HCT116 (cell line): Measurements from ENCODE around the gene FTO. TPM values are rescaled to one million over a fixed set of nuclear protein-coding genes. Genes with fewer than 3 reads are reported as not detected.

ENCODE experiments used
- ATAC-seq: fragments of 200-7000 bp; cut with Tn5 transposase; 2 replicates; pipeline ENCODE4 v1.9.1; 2020; ENCODE audit warnings: mild to moderate bottlenecking, moderate library complexity
- BruUV-seq: library from RNA; stranded (reverse); fragments of 400-500 nt; replicated peaks from 2 replicates; lab custom pipeline; 2021; lab: Mats Ljungman, UMichigan
- CTCF ChIA-PET: fragments of 300-600 bp; sonication (Branson Sonifier 250); formaldehyde crosslinking; loops from one replicate; lab custom pipeline; 2021; ENCODE audit warnings: antibody characterized with exemption; lab: Charles Lee
- POLR2A ChIA-PET: fragments of 300-600, 350-600 bp; sonication (Branson Sonifier 250); formaldehyde crosslinking; loops from one replicate; lab custom pipeline; 2021; ENCODE audit warnings: antibody characterized with exemption; lab: Charles Lee
- RAD21 ChIA-PET, 2 experiments: fragments of 300-600 bp; sonication (Branson Sonifier 250); formaldehyde crosslinking; loops; one replicate each; lab custom pipeline; 2023; ENCODE audit warnings: low total read pairs in 2 of 2; ENCODE audit not compliant: uncharacterized antibody in 2 of 2, unreplicated experiment in 2 of 2, low non-redundant PET in 1 of 2; lab: Charles Lee
- DNase-seq: peaks from one replicate; pipeline ENCODE4 v3.0.0-alpha.2; 2010; ENCODE audit warnings: low read depth, low spot score
- H2AFZ ChIP-seq: fragments of 200-600 bp; shearing (Covaris generic), sonication (generic); 2 replicates; pipeline ENCODE4 v1.6.1; 2017; ENCODE audit warnings: low read depth, mixed run types, mixed read lengths, antibody characterized with exemption, low read length; ENCODE audit not compliant: poor library complexity, severe bottlenecking
- H3K27ac ChIP-seq: 2 replicates; pipeline ENCODE4 v1.5.1; 2012; ENCODE audit warnings: low read depth, low read length
- H3K27me3 ChIP-seq: fragments of 200-600 bp; sonication (generic); 2 replicates; pipeline ENCODE4 v1.6.1; 2016; ENCODE audit warnings: mixed run types, low read length, mixed read lengths; ENCODE audit not compliant: insufficient read depth
- H3K36me3 ChIP-seq, 2 experiments: fragments of 200-500 bp in 1 of 2; fragments of 200-600 bp in 1 of 2; sonication (Bioruptor generic) in 1 of 2; sonication (generic) in 1 of 2; 2 replicates each; pipeline versions ENCODE4 v1.5.1 to v1.6.1; 2014 to 2016; ENCODE audit warnings: low read length in 2 of 2, inconsistent platforms in 1 of 2, mixed read lengths in 1 of 2, mixed run types in 1 of 2; ENCODE audit not compliant: insufficient read depth in 2 of 2, control insufficient read depth in 1 of 2
- H3K4me1 ChIP-seq, 2 experiments: fragments of 200-600 bp in 1 of 2; sonication (generic) in 1 of 2; 2 replicates each; pipeline versions ENCODE4 v1.5.1 to v1.6.1; 2012 to 2017; ENCODE audit warnings: low read length in 2 of 2, inconsistent platforms in 1 of 2, mild to moderate bottlenecking in 1 of 2, mixed read lengths in 1 of 2, mixed run types in 1 of 2, moderate library complexity in 1 of 2; ENCODE audit not compliant: insufficient read depth in 2 of 2, control insufficient read depth in 1 of 2
- H3K4me2 ChIP-seq: fragments of 200-600 bp; sonication (generic); 2 replicates; pipeline ENCODE4 v1.6.1; 2017; ENCODE audit warnings: mixed run types, low read length, mixed read lengths
- H3K4me3 ChIP-seq, 2 experiments: fragments of 200-600 bp in 1 of 2; sonication (generic) in 1 of 2; replicated peaks in 1 of 2; 2 replicates each; pipeline ENCODE4 v1.5.1; 2011 to 2016; ENCODE audit warnings: low read length in 2 of 2, control low read depth in 1 of 2, low read depth in 1 of 2, mild to moderate bottlenecking in 1 of 2, mixed read lengths in 1 of 2, mixed run types in 1 of 2
- H3K79me2 ChIP-seq: fragments of 200-600 bp; sonication (generic); 2 replicates; pipeline ENCODE4 v1.6.1; 2017; ENCODE audit warnings: mild to moderate bottlenecking, mixed run types, low read length, moderate library complexity, mixed read lengths; ENCODE audit not compliant: insufficient read depth
- H3K9ac ChIP-seq: fragments of 200-600 bp; sonication (generic); 2 replicates; pipeline ENCODE4 v1.6.1; 2016; ENCODE audit warnings: low read length, mixed read lengths
- H3K9me2 ChIP-seq: fragments of 200-600 bp; sonication (generic), shearing (Covaris generic); 2 replicates; pipeline ENCODE4 v1.6.1; 2017; ENCODE audit warnings: mixed run types, mild to moderate bottlenecking, moderate library complexity; ENCODE audit not compliant: insufficient read depth
- H3K9me3 ChIP-seq, 2 experiments: fragments of 200-500 bp in 1 of 2; fragments of 200-600 bp in 1 of 2; sonication (Bioruptor generic) in 1 of 2; sonication (generic) in 1 of 2; 2 replicates each; pipeline ENCODE4 v1.6.1; 2014 to 2017; ENCODE audit warnings: low read length in 2 of 2, mixed read lengths in 2 of 2, inconsistent platforms in 1 of 2, low read depth in 1 of 2, mild to moderate bottlenecking in 1 of 2, mixed run types in 1 of 2, moderate library complexity in 1 of 2; ENCODE audit not compliant: control insufficient read depth in 1 of 2, insufficient read depth in 1 of 2
- H4K20me1 ChIP-seq: fragments of 200-600 bp; sonication (generic), shearing (Covaris generic); 2 replicates; pipeline ENCODE4 v1.6.1; 2017; ENCODE audit warnings: mixed run types, mild to moderate bottlenecking, moderate library complexity; ENCODE audit not compliant: insufficient read depth
- ATF3 ChIP-seq: IDR thresholded peaks from 2 replicates; pipeline ENCODE4 v1.6.1; 2012
- ELF1 ChIP-seq: IDR thresholded peaks from 2 replicates; pipeline ENCODE4 v1.6.1; 2012; ENCODE audit warnings: low read depth, borderline replicate concordance
- EZH2phosphoT487 ChIP-seq: fragments of 200-600 bp; IDR thresholded peaks from 2 replicates; pipeline ENCODE4 v1.6.1; 2018; ENCODE audit warnings: antibody characterized with exemption, borderline replicate concordance
- FOSL1 ChIP-seq: IDR thresholded peaks from 2 replicates; pipeline ENCODE4 v1.6.1; 2012; ENCODE audit warnings: low read depth
- MAX ChIP-seq: IDR thresholded peaks from 2 replicates; pipeline ENCODE4 v1.6.1; 2012
- POLR2AphosphoS5 ChIP-seq: IDR thresholded peaks from 2 replicates; pipeline ENCODE4 v1.6.1; 2011; ENCODE audit warnings: mild to moderate bottlenecking, low read depth, low read length, moderate library complexity
- REST ChIP-seq: IDR thresholded peaks from 2 replicates; pipeline ENCODE4 v1.6.1; 2012; ENCODE audit warnings: low read depth
- TCF7L2 ChIP-seq: IDR thresholded peaks from 2 replicates; pipeline ENCODE4 v1.7.0; 2011; ENCODE audit warnings: borderline replicate concordance, inconsistent platforms; ENCODE audit not compliant: insufficient read depth, insufficient read length; ENCODE audit errors: extremely low read depth
- ZBTB33 ChIP-seq: IDR thresholded peaks from 2 replicates; pipeline ENCODE4 v1.6.1; 2011; ENCODE audit warnings: mild to moderate bottlenecking, low read length, moderate library complexity; ENCODE audit not compliant: insufficient replicate concordance; ENCODE audit errors: extremely low read depth
- ZFX ChIP-seq: fragments of 450-650 bp; IDR thresholded peaks from 2 replicates; pipeline ENCODE4 v1.6.1; 2017
- ZNF274 ChIP-seq: fragments of 200-500 bp; sonication (Bioruptor generic); IDR thresholded peaks from 2 replicates; pipeline ENCODE4 v1.6.1; 2014; ENCODE audit warnings: mild to moderate bottlenecking, low read depth, low read length, inconsistent platforms
- intact Hi-C: fragments of 100-400 bp; cut with micrococcal nuclease; formaldehyde crosslinking; loops from 2 replicates; pipeline ENCODE4 v1.10.0; 2022
- total RNA-seq: library from RNA; stranded (reverse); gene quantifications from one replicate; pipeline ENCODE4 v1.2.1, GENCODE V29; 2021; ENCODE audit not compliant: unreplicated experiment

The FTO gene
- total RNA-seq, 1 experiment from 2014 or later: 55.2 TPM

GRCh38 chr16:53692146-53692545 is 11.8 kb upstream of the FTO start:
- no peaks in the 10 kb centered on the region for H3K27me3 ChIP-seq
- no peak overlapping the region for H3K9ac ChIP-seq
- no peaks in the 10 kb centered on the region for H3K4me1 ChIP-seq
- POLR2A ChIA-PET: no interaction called here
- H3K4me2 ChIP-seq: no peak overlapping the region
- peaks cover 0 to 6% of the 10 kb centered on the region in 2 experiments; a peak in 2 of 4 replicates for H3K36me3 ChIP-seq
- no TSS peak for BruUV-seq
- CTCF ChIA-PET: no interaction called here
- ATAC-seq: no peak
- no peak overlapping the region for H3K4me3 ChIP-seq
- no peaks in the 10 kb centered on the region for H4K20me1 ChIP-seq
- no peaks in the 10 kb centered on the region for H3K79me2 ChIP-seq
- H3K27ac ChIP-seq: no peak overlapping the region
- H3K9me3 ChIP-seq: no peaks in the 10 kb centered on the region
- no peak overlapping the region for H2AFZ ChIP-seq
- H3K9me2 ChIP-seq: no peaks in the 10 kb centered on the region
- DNase-seq: no peak
- no peak for TF ChIP-seq EZH2phosphoT487
- TF ChIP-seq POLR2AphosphoS5: no peak
- no peak for TF ChIP-seq ZNF274
- TF ChIP-seq ATF3: no peak
- TF ChIP-seq ELF1: no peak
- TF ChIP-seq TCF7L2: no peak
- TF ChIP-seq ZFX: no peak
- TF ChIP-seq FOSL1: no peak
- TF ChIP-seq, all 23 proteins: peak for 0
- intact Hi-C loops: no loop called here
- RAD21 ChIA-PET: no interaction called here

GRCh38 chr16:53693320-53693719 is 10.6 kb upstream of the FTO start:
- no peaks in the 10 kb centered on the region for H3K4me1 ChIP-seq
- H3K27me3 ChIP-seq: no peaks in the 10 kb centered on the region
- no peaks in the 10 kb centered on the region for H3K9me2 ChIP-seq
- no peaks in the 10 kb centered on the region for H3K79me2 ChIP-seq
- no peak overlapping the region for H3K4me3 ChIP-seq
- no peak for ATAC-seq
- no peak overlapping the region for H3K27ac ChIP-seq
- ChIA-PET CTCF (no interaction called here), RAD21 (no interaction called here), POLR2A (no interaction called here)
- no TSS peak for BruUV-seq
- H3K9me3 ChIP-seq: no peaks in the 10 kb centered on the region
- DNase-seq: no peak
- peaks cover 0 to 3% of the 10 kb centered on the region in 2 experiments; a peak in 1 of 4 replicates for H3K36me3 ChIP-seq
- no peak for TF ChIP-seq REST
- no peak for TF ChIP-seq ZNF274
- no peak for TF ChIP-seq MAX
- TF ChIP-seq ZBTB33: no peak
- no peak for TF ChIP-seq ZFX
- intact Hi-C loops: no loop called here
- H3K4me2 ChIP-seq: no peak overlapping the region
- no peaks in the 10 kb centered on the region for H4K20me1 ChIP-seq
- H3K9ac ChIP-seq: no peak overlapping the region
- H2AFZ ChIP-seq: no peak overlapping the region
